Stimulated activated naive CD8-positive, alpha-beta T cell treated with anti-CD3 and anti-CD28 coated beads, Interleukin-15, Interleukin-2, amounts not matched to agents 100 U/mL and 50 U/mL, for 24 hours (primary cell): ENCODE data around the gene IFNA21.
A peak's percentile ranks its signal among the peaks of the same experiment; 100 is the strongest.
"Not testable (repeated sequence)": the region's sequence is repeated elsewhere in the genome, so short reads cannot be mapped to it uniquely, and the experiment has no call there.

Experiments
- ATAC-seq: fragments of 150-1000 bp; cut with Tn5 transposase; one replicate; pipeline ENCODE4 v1.10.0; 2021
- DNase-seq: peaks from one replicate; pipeline ENCODE4 v3.0.0; 2021

IFNA21 gene

GRCh38 chr9:21166560-21166959, at the start of gene IFNA21:
Gene IFNA21, minus strand, starts transcription at chr9:21166660. Its CDS starts 48 bp downstream, at chr9:21166612.
- not testable (repeated sequence) for ATAC-seq

GRCh38 chr9:21213411-21214326, 47.2 kb upstream of the IFNA21 start:
- ATAC-seq, DNase-seq: not testable (repeated sequence)

More at GRCh38 chr9:21166560-21166959, at the start of gene IFNA21:
- not testable (repeated sequence) for DNase-seq

DNA sequence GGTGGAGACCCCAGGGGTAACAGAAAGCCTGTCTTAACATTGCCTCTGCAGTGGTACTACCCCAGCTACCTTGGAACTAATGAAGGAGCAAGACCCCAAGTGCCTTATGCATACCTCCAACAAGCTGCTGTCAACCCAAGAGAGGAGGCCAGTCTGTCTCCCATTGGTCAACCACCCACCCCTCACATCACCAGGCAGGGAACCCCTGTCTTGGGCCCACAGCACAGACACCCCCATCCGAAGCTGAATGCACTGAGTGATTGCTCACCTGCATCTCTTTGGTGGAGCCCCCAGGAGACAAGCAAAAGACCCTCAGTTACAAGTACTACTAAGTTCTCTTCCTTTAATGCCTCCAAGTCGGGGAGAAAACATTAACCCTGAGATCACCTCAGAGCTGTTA, 45.7 kb upstream of the IFNA21 start:
- not testable (repeated sequence) for DNase-seq, ATAC-seq

DNA sequence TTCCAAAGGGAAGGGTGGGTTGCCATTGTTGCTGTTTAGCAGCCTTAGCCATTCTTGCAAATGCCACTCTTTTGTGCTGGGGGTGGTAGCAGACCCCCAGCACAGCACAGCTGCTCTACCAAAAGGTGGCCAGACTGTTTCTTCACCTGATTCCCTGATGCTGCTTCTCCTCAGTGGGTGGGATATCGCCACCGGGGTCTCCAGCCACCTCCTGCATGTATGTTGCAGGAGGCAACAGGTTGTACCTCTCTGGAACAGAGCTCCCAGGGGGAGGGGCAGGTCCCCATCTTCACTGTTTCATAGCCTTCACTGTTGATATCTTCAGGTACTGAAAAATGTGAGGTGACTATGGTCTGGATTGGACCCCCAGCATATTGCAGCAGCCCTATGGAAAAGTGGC, 44.3 kb upstream of the IFNA21 start:
- not testable (repeated sequence) for DNase-seq, ATAC-seq

DNA sequence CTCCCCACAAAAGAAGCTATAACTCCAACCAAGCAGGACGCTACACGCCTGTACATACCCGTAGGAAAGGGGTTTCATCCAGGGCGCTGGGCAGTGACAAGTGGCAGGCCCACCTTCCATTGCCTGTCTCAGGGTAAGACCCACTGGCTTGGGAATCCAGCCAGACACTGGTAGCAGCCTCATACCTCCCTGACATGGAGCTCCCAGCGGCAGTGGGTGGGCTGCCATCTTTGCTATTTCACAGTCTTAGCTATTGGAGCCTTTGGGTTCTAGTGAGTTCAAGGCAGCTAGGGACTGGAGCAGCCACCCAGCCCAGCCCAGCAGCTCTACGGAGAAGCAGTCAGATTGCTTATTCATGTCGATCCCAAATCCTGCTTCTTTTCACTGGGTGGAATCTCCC, 43.9 kb upstream of the IFNA21 start:
- no peak for ATAC-seq

DNA sequence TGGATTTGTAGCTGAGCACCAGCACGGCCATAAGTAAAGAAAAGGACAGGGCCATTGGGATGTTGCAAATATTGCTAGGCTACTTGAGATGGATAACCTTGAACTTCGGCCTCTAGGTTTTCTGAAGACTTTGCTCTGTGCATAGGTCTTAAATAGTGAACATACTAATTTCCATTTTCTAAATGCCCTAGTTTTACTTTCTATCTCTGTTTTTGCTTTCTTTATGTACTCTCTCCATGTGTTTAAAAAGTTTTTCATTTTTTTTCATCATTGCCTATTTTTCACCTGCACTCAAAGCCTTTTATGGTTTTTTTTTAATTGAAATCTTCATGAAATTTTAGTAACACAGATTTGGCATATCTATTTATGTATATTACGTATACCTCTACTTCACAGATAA, 40.6 kb upstream of the IFNA21 start, which contains the start of gene IFNA10:
Gene IFNA10, minus strand, starts transcription at position 101 of the 400 bp plus-strand sequence. Its CDS starts 46 bp downstream, at position 55.
- not testable (repeated sequence) for DNase-seq, ATAC-seq

More for the DNA sequence above, 43.9 kb upstream of the IFNA21 start:
- DNase-seq: no peak

GRCh38 chr9:21205204-21205603, 38.7 kb upstream of the IFNA21 start:
- ATAC-seq (peak; percentile 49), DNase-seq (no peak)

DNA sequence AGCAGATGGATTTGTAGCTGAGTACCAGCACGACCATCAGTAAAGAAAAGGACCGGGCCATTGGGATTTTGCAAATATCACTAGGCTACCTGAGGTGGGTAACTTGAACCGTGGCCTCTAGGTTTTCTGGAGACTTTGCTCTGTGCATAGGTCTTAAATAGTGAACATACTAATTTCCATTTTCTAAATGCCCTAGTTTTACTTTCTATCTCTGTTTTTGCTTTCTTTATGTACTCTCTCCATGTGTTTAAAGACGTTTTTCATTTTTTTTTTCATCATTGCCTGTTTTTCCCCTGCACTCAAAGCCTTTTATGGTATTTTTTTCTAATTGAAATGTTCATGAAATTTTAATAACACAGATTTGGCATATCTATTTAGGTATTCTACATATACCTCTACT, 35.6 kb upstream of the IFNA21 start, which contains the start of gene IFNA7:
Gene IFNA7, minus strand, starts transcription at position 101 of the 400 bp plus-strand sequence. Its CDS starts 40 bp downstream, at position 61.
- not testable (repeated sequence) for ATAC-seq, DNase-seq

- DNase-seq: peak; percentile 24
- peak; percentile 81 for ATAC-seq
These were observed 28.7 kb upstream of the IFNA21 start for GRCh38 chr9:21194867-21195776.

DNA sequence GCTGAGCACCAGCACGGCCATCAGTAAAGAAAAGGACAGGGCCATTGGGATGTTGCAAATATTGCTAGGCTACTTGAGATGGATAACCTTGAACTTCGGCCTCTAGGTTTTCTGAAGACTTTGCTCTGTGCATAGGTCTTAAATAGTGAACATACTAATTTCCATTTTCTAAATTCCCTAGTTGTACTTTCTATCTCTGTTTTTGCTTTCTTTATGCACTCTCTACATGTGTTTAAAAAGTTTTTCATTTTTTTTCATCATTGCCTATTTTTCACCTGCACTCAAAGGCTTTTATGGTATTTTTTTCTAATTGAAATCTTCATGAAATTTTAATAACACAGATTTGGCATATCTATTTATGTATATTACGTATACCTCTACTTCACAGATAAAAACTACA, 21.0 kb upstream of the IFNA21 start, which contains the start of gene IFNA4:
Gene IFNA4, minus strand, starts transcription at position 101 of the 400 bp plus-strand sequence. Its CDS starts 56 bp downstream, at position 45.
- not testable (repeated sequence) for DNase-seq, ATAC-seq

- peak; percentile 71 for ATAC-seq
- not testable (repeated sequence) for DNase-seq
These were observed 16.6 kb upstream of the IFNA21 start for GRCh38 chr9:21182810-21183736.

- no peak for ATAC-seq
- DNase-seq: no peak
These were observed 8.2 kb upstream of the IFNA21 start for GRCh38 chr9:21174671-21175070.

- ATAC-seq: no peak
These were observed 5.7 kb upstream of the IFNA21 start for GRCh38 chr9:21172156-21172555.

DNA sequence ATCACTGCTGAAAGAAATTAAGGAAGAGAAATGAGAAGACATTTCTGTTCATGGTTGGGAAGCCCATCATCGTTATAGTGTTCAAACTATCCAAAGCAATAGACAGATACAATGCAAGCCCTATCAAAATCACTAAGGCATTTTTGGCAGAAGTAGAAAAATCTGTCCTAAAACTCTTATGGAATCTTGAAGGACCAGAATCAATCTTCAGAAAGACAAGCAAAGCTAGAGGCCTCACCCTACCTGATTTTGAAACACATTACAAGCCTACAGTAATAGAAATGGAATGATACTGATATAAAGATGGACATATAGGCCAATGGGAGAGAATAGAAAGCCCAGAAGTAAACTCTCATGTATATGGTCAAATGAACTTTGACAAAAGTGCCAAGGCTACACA, 4.9 kb upstream of the IFNA21 start:
- DNase-seq: no peak
- no peak for ATAC-seq

More at GRCh38 chr9:21172156-21172555, 5.7 kb upstream of the IFNA21 start:
- no peak for DNase-seq

GRCh38 chr9:21165516-21165915, 944 bp downstream of the IFNA21 start:
- ATAC-seq (no peak), DNase-seq (no peak)

DNA sequence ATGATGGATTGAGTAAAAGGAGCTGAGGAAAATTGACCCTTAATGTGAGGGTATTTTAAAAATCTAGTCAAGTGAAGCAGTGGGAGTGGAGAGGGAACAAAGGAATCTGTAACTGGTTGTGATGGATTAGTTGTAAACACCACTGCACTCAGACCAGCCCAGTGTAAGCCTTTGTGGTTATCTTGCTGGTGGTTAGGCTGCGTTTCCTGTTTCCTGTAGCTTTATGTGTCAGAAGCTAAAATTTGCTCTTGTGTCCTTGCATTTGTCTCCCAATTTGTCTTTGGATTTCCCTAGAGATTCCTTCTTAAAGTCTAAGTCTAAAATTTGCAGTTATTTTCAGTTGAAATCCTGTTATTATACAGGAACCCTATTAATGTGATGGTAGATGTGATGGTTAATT, 6.3 kb downstream of the IFNA21 start:
- ATAC-seq (peak; percentile 55), DNase-seq (no peak)

- ATAC-seq (no peak), DNase-seq (no peak)
These were observed 11.0 kb downstream of the IFNA21 start for GRCh38 chr9:21155501-21155900.

DNA sequence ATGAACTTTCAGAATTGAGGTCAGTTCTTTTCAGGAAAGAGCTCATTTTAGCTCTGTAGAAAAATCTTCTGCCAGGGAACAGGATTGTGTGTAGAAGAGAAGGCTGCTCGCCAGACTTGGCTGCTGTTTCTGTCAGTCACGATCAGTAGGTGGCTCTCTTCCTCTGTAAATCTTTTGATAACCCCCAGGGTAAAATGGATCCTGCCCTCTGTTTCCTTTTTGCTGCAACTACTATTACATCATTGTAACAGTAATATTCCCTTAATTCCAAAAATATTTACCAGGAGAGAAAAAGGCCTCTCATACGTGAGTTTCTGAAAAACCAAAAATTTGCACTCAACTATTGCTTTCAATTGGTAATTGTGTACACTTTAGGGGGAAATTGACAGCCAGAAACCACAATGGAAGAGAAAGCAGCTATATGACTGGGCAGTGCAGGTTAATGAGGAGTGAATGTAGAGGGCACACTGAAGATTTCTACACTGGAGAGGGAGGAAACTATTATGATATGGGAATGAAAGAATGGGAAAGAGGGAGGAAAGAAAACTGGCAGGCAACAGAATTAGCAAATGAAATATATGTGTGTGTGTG, 12.3 kb downstream of the IFNA21 start:
- no peak for DNase-seq
- ATAC-seq: peak; percentile 52

DNA sequence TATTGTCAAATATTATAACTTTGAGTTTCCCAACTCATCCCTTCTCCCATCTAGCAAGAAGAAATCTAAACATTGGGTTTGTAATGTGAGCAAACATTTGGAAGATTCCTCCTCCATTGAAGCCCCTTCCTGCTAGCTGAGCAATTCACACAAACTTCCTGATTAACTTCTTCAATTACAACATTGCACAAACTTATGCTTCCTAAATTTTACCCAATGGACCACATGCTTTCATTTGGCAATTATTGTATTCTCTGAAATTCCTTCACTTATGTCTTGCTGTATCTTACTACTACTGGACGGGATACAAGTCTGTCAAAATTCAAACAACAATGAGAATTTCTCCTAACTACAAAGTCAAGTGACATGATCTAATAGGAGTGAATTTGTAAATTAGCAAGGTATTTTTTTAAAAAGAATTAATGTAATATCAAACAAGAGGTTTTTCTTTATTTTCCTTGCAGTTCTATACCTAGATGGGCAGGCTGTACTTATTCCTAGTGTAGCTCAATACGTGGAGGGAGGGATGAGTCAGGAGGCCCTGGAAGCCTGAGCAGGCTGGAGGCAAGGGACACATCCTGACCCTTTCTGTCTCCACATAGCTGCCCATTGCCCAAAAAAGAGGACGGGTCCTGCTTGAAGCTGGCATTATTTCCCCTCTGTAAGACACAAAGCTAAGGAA, 13.0 kb downstream of the IFNA21 start:
- ATAC-seq (no peak), DNase-seq (no peak)

- ATAC-seq: no peak
- DNase-seq: no peak
These were observed 21.9 kb downstream of the IFNA21 start for GRCh38 chr9:21144603-21145002.
